HG03520 (cell line): ENCODE measurements around the gene EREG.

Experiments
- ATAC-seq: cut with Tn5 transposase; IDR thresholded peaks from one replicate; pipeline ENCODE4 v1.9.1; 2021; ENCODE audit warnings: mild to moderate bottlenecking, moderate library complexity; ENCODE audit not compliant: unreplicated experiment

EREG gene

DNA sequence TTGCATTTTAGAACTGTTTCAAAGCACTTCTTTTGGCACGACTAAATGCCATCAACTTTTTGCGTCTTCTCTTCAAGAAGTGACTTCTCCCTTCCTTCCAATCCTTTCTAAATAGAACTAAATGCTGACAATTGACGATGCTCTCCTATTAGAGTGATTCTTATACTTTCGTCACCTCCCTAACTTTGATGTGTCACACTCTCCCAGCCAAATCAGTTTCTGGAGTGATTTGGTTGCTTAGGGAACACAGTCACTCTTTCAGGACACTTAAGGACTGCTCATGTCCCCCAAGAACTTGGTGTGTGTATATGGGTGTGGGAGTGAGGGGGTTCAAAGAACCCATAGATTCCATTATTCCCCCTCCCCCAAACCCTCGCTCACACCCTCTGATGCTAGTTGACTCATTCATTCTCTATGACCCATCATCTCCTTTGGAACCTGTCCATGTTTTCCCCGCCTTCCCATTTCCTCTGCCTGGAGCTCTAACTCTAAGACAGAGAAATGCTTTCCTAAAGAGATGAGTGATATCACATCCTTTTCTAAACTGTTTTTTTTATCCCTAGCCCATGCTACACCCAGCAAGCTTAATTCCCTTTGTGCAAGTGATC, 53.2 kb downstream of the EREG start:
- ATAC-seq: no peak

DNA sequence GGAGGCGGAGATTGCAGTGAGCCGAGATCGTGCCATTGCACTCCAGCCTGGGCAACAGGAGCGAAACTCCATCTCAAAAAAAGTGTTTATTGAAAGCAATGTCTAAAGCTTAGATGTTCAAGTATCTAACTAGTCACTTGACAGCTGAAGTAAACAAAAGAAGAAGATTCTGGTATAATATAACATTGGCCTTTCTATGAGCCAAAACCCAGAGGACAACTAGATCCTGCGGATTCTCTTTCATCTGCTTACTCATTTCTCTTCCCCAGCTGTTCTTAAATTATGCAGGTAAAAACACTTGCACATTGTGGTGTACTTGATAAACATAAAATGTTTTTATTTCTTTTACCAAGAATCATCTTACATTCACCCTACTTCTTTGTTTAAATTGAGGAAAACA, 55.9 kb downstream of the EREG start:
- ATAC-seq: no peak

DNA sequence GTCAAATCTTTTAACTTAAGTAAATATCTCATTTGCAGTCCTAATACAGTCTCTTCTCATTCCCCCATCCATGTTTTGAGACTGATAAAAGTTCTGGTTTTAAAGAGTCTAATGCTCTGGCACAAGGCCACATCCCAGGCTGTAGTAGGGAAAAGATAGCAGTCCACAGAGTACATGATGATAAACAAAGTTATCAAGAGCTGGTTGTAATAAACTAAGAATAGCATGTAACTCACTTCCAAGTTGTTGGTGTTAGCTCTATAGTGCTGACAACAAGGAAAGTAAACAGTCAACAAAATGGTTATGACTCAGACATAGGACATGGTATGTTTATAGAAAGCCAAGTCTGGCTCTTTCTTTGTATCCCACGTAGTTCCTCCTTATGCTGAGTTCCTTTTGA, 58.2 kb downstream of the EREG start:
- no peak for ATAC-seq

DNA sequence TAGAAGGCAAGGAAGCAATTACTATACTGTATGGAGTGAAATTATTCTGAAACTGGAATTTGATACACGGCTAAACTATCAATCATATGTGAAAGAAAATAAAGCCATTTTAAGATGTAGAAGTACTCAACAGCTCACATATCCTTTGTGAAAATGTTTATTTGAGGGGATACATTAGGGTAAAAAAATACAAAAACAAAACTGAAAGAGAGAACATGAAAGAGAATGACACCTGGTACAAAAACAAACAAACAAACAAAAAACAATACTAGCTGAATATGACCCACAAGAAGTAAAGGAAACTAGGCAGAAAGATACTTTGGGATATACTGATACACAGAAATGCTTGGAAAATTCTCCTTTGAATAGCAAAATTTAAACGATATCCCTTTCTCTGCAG, 59.2 kb downstream of the EREG start:
- no peak for ATAC-seq

DNA sequence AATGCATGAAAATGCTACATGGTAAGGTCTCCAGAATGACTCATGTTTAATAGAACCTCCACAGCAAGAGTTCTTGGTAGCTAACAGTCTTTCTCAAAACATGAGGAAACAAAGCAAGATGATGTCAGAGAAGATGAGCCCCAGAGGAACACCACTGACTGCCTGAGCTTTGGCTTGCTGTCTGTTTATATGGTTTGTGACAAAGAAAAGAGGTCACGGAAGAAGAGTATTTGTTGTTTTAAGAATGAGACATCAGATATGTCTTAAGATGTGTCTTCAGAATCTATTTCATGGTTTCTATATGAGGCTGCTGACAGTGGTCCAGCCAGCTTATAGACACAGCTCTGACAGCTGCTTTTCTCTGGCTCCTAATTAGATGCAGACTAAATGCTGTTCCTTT, 61.2 kb downstream of the EREG start:
- no peak for ATAC-seq

DNA sequence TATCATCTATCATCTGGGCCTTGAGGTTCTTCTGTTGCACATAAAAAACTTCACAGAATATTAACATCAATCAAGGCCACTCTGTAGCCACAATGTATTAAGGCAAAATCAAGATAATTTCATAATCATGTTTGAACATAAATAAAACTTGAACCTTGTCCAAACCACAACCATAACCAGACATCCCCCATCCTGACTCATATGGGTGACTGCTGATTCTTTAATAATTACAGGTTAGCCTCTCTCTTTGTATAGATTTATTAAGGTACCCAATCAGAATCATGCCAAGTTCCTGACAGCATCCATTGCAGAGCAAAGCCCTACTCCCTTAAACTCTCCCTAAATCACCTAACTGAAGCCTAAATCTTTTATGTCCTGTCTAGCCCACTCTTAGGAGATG, 63.3 kb downstream of the EREG start:
- ATAC-seq: no peak

DNA sequence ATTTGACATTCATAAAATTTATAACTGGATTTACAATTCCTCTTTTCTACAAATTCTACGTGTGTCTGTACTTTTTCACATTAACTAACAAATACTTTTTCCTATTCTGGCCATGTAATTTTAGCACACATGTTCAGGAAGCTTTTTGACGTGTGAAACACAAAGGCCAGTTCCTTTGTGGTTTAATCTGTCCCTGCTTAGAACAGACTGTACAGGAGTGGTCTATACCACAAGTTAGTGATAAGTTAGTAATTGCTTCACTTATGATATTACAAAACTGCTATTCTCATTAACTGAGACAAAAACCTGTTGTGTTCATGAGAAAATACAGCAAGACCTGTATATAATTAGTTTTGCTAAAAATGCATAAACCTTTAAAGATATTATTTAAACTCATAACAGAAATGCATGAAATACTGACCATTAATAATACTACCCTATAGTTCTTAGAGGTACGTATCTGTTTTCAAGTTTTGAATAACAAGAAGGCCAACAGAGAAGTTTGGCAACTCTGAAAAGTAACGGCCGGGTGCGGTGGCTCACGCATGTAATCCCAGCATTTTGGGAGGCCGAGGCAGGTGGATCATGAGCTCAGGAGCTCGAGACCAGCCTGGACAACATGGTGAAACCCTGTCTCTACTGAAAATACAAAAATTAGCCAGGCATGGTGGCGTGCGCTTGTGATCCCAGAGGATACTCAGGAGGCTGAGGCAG, 66.3 kb downstream of the EREG start:
- ATAC-seq: peak; percentile 55

DNA sequence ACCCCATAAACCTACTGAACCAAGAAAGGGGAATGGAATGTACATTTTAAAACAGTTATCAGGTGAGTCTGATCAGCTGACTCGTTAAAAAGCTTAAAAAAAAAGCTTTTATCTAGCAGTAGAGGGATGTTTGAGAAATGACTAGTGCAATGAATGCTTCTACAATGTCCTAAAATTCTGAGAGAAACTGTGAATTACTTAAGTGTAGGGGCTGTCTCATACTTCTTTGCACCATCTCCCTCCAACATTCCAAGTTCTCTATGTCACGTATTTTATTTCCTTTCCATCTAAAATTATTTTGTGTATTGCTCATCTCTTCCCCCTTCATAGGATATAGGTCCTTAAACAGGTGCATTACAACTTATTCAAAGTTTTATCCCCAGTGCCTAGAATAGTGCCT, 68.1 kb downstream of the EREG start:
- ATAC-seq: no peak

DNA sequence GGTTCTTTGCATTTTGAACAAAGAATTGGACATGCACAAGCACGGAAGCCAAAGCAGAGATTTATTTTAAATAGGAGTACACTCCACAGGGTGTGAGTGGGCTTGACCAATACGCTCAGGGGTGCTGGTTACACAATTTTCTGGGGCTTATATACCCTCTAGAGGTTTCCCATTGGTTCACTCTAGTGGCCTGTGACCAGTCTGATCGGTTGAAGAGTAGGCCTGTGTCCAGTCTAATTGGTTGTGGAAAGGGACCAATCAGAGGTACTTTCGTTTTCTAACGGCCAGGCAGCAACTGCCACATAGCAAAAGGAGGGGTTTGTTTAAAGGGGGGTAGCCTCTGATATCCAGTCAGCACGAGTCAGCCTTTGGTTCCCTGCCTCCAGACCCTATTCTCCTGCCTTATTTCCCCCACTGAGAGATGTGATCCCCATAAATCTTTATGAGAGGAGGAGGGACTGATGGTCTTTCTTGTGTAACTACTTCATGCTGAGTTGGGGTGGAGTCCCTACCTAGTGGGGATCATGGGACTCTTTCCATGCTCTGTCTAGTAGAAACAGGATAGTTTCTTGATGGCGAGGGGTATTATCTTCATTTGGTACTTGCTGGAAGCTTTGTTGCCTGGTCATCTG, 68.7 kb downstream of the EREG start:
- ATAC-seq: no peak

DNA sequence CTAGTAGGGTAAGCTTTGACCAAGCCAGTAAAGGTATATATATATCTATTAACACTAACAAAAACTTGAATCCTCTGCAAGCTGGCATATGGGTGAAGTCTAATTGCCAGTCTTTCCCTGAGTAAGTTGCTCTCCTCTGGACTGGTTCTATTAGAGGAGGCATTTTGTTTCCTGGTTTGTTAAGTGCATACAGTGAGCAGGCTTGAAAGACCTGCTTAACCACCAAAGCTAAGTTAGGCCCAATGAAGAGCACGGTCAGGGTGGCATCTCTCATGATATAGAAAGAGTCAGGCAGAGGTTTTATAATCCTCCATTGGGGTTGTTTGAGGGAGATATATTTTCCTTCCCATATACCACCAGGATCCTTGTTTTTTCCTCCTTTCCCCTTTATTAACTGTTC, 70.4 kb downstream of the EREG start:
- ATAC-seq: no peak

DNA sequence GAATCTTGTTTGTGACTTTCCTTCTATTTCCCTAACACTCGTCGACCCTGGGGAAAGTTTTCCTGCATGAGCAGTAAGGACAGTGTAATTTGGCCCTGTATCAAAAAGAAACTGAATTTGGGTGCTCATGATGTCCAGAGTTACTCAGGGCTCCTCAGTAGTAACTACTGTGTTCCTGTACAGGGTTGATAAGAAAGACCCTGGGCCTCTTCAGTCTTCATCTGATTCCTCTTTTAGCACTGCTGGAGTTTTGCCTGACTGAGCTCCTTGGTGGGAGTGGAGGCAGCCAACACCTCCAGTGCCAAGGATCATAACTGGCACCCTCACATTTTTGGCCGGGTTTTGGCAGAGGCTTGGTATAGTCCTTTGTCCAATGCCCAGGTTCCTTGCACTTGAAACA, 72.9 kb downstream of the EREG start:
- ATAC-seq: no peak
